GM18870 (cell line): ENCODE data around the gene PFKFB2.
"Not testable (repeated sequence)": the region's sequence is repeated elsewhere in the genome, so short reads cannot be mapped to it uniquely, and the experiment has no call there.

ENCODE experiments used
- ATAC-seq: cut with Tn5 transposase; IDR thresholded peaks from one replicate; pipeline ENCODE4 v1.9.1; 2021; ENCODE audit warnings: moderate library complexity; ENCODE audit not compliant: unreplicated experiment

Gene PFKFB2

DNA sequence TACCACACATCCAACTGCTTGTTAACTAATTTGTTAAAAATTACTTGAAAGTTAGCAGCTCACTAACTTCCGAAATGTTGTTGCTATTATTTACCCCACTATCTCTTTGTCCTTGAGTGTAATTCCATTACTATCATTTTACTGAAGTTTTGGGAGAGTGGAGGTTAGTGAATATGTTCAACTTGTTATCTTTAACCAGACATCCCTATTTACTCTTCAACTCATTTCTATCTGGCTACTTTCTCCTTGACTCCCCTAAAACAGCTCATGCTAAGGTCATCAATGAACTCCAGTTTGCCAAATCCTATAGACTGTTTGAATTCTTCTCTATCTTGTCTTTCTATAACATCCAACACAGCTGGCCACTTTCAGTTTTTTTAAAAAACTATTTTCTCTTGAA, 16.2 kb upstream of the PFKFB2 start:
- ATAC-seq = no peak

DNA sequence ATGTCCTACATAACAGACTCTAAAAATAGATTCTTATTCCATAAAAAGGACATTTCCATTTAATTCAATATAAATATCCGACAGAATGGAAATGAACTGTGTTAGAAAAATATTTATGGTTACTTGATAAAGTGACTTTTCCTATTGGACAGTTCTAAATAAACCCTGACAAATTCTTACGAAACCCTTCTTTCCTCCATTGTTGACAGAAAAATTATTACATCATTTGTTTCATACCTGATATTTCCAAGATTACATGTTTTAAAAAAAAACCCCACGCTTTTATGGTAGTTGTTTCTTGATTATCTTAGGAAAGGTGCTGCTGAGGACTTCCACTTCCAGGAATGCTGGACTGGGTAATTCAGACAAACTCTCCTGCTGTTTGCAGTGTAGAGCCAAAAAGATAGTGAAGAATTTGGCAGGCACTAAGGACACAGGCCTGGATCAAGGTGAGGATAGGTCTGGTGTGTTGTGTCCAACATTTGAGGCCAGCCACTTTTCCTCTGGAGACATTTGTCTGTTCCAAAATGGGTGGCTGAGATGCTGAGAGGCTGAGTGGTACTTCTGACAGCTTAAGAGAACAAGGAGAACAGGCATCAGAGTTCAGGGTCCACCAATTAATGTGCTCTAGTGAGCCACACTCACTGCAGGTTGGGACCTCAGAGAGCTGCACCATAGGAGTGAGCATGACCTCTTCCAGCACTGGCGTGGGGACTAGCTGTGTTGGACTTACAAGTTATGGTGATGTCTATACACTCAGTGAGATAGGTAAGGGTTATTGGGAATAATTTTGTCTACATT, 13.5 kb upstream of the PFKFB2 start:
- no peak for ATAC-seq

DNA sequence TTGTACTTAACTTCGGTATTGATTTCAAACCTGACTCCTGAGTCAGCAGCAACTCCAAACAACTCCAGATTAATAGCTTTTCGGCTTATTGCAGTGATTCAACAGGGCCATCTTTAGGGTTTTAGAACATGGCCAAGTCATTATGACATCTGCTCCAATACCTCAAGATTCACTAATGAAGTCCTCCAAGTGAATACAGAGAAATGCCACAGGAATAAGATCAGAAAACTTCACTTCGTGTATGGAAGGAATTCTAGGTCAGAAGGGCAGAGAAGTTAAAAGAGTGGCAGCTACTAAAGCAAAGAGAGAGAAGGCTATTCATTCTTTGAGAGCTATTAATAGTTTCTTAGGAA, 12.9 kb upstream of the PFKFB2 start:
- ATAC-seq = no peak

DNA sequence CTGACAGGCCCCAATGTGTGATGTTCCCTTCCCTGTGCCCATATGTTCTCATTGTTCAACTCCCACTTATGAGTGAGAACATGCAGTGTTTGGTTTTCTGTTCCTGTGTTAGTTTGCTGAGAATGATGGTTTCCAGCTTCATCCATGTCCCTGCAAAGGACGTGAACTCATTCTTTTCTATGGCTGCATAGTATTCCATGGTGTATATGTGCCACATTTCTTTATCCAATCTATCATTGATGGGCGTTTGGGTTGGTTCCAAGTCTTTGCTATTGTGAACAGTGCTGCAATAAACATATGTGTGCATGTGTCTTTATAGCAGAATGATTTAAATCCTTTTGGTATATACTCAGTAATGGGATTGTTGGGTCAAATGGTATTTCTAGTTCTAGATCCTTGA, 11.7 kb upstream of the PFKFB2 start:
- not testable (repeated sequence) for ATAC-seq

DNA sequence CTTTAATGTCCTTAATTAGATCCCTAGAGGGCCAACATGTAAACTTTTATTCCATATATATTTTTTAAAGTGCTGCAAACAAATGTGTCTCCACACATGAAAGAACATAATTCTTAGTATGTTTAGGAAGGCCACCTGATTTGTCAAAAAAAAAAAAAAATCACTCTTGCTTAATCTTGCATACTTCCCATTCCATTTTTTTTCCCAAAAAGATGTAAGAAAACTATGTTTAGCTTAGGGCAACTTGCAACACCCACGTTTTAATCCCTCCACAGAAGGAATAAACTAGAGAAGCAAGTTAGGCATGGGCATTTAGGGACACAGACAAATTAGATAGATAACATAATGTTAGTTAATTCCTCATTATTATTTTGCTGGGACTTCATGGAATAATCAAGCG, 7.6 kb upstream of the PFKFB2 start:
- no peak for ATAC-seq

DNA sequence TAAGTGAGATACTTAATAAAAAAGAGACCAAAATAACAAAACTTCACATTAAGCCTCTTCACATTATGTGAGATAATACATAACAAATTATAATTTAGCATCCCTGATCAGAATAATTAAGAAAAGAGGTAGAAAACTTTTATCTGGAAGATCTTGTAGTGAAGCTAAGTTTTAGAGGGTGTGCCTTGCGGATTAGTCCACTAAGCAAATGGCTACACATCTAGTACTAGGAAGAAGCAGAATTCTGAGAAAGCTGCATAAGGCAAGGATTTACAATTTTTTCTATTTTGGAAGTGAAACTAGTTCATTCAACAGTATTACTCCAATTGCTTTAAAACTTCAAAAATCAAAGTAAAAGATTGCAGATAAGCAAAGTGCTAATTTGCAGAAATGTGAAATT, 5.6 kb upstream of the PFKFB2 start:
- ATAC-seq = no peak

DNA sequence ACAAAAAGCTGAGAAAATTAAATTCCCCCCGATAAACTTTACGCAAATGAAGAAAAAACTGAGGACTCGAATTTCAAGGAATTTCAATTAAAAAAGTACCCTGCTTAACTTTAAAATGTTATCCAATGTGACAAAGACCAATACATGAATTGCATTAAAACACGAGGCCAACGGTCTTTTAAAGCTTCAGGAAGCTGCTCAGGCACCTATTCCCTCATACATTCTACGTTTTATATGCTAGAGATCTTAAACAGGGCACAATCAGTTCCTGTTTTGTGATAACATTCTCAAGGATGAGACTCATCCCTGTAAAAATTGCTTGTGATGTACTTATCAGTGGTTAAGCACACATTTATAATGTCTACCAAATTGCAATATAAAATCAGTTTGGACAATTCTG, 5.0 kb upstream of the PFKFB2 start:
- ATAC-seq = no peak

DNA sequence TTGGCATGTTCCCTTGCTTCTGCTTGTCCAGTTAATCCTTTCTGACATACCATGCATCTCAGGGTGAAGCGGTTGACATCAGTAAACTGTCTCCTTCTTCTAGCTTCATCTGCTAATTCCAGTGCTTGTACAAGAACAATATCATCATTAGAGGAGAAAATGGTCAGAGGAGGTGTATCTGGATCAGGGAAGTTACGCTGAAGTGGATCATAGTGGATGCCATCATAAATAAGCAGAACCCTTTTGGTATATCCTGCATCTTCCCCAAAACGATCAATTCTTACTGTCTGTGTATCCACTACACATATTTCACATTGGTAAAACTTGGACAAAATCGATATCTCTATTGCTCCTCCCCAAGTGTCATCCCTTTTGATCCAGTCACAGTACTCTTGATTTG, 4.0 kb upstream of the PFKFB2 start:
- no peak for ATAC-seq

DNA sequence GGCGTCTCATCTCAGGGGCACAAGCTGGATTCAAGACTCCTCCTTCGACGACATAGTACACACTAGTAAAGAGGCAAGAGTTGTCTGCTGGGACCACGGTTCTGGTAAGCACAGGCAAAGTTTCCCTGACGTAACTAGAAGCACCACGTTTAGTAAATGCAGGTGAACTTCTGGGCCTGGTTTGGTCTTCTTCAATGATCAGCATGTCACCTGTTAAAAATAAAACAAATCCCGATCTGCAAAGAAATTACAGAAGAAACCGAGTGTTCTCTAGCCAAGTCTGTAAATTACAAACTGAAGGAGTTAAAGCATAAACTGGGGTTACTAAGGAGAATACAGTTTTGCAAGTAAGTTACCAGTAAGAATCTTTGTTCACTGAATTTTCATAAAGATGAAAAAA, 3.6 kb upstream of the PFKFB2 start:
- no peak for ATAC-seq

DNA sequence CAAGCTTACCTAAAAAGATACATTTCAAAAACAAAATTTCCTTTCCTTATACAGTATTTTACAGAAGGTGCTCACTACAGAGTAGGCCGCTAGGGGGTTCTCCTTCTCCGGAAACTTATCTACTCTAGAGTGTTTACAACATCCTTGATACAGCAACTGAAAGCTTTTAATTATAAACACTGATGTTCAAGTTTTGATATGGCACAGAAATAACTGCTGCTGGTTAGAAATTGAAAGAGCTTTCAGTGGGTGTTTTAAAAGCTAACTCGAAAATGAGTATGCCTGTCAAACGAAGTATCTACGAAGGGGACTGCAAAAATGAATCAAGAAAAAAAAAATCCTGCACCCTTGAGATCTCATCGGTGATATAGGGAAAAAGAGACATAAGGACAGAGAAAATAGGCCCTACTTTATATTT, 3.1 kb upstream of the PFKFB2 start:
- ATAC-seq = peak; percentile 30

DNA sequence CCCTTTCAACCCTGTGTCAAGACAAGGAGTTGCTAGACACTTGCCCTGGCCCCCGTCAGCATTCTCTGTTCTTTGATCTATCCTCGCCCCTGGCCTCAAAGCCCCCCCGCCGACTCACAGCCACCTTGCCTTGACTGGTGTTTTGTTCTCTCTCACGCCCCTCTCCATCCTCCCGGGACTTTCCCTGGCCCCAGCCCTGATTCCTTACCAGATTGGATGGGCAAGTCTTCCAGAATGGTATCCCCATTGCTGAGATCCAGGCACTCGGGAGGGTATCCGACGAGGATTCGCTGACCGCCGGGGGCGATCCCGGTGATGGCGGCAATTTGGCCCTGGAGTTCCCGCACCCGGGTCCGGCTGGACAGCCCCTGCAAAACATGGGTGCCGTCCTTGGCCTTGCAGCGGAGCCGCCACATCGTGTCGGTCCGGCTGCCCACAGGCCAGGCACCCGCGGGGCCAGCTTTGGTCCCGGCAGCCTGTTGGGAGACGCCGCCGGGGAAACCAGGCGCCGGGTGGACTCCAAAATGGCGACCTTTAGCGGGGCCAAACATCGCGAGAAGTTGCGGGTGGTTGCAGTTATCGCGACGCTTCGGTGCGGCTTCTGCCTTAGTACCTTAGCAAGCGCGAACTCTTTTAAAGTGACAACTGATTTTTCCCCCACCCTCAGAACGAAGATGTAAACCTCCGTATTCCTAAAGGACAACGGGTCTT, 2.4 kb upstream of the PFKFB2 start:
- ATAC-seq = no peak

DNA sequence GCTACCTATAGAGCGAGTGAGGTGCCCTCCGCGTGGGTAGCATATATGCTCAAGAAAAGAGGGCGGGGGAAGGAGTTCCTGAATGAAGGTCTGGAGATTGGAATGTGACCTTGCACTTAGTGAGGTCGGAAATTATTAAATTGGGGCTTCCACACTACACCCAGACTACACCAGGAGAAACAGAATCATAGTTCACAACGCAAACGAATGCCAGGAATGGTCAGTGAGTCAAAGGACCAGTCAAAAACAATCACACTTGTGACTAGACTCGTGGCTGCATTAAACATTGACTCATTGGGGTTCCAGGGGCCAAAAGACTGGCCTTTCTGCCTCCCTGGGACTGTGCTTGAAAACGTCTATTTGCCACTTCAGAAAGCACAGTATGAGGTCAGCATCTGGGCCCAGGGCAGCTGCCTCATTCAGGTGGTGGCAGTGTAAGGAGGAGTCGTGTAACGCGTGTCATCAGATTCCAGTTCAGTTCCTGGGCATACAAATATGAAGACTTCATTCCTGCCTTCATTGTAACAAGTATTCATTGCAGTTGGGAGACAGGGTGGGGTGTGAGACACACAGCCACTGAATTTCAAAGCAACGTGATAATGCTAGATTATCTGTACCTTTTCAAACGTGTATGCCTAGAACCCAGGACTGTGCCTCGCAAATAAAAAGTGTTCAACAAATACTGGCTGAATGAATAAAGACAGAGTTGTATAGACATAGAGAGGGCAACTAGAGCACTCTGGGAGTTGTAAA, 1.7 kb upstream of the PFKFB2 start, which contains the start of gene YOD1:
Gene YOD1 (minus strand): TSS at position 18 of the 753 bp plus-strand sequence. CDS start 178 bp downstream, outside the sequence.
- no peak for ATAC-seq

DNA sequence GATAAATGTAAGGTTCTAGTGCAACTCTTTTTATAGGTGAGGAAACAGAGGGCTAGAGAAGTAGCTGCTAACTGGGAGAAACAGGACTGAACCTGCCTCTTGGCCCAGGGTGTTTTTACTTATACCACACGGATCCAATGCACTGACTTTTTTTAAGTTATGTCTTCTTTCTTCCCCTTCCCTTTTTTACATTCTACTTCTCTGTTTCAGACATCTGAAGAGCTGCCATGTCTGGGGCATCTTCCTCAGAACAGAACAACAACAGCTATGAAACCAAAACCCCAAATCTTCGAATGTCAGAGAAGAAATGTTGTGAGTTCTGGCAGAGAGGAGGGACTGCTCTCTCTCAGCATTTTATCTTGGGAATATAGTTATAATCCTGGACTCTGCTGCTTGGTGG, 1.4 kb downstream of the PFKFB2 start:
- ATAC-seq = no peak

DNA sequence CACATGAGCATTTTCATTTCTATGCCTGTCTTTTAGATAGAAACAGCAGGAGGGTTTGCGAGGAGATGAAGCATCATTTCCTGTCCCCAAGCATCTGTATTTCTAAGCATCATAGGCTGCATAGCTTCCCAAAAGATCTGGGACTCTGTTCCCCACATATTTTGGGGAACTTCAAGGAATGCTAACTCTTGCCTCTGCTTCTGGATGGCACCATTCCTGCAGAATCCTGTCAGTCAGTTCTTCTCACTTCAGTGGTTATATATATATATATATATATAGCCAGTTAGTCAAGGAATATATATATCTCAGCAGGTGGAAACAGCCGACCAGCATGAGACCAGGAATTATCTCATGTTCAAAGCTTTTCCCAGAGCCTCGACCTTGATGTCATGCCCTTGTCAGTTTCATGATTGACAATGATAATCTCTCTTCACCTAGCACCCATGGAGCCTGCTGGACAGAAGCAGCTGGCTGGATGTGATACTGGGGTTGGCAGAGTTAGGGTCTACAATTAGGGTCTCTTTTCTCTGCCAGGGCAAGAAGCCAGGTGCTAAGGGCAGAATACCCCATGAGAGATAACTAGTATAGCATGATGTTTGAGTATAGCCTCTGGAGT, 2.4 kb downstream of the PFKFB2 start:
- ATAC-seq = no peak

DNA sequence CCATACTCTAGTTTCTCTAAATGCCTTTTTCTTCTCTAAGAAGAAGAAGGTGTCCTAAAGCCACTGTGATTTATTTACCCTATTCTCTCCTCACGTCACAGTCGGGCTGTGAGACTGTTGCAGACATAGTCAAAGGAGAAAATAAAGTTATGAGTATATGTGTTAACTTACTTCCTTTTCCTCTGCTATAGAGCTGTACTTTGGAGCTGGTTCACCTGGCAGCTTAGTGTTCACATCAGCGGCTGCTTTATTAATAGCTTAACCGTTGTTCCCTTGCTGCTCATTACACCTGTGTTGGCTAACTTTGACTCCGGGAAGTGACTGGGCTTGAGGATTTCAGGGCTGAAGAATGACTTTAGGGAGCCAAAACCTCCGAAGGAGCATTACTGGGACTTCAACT, 3.6 kb downstream of the PFKFB2 start:
- ATAC-seq = no peak

DNA sequence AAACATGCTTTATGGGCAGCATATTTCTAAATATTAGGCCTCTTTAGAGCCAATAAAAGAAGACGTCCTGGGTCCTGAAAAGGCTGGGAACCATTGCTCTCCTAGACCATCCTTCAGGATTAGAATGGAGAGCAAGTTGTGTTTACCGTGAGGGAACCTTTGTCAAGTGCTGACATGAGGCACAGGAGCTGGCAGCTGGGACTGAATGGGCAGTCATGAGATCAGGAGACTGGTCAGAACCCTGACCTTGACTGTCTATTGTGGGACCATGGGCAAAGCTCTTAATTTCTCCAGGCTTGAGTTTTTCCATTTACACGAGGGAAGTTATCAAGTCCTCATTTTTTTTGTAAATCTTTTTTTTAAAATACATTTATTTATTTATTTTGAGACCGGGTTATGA, 5.2 kb downstream of the PFKFB2 start:
- no peak for ATAC-seq

DNA sequence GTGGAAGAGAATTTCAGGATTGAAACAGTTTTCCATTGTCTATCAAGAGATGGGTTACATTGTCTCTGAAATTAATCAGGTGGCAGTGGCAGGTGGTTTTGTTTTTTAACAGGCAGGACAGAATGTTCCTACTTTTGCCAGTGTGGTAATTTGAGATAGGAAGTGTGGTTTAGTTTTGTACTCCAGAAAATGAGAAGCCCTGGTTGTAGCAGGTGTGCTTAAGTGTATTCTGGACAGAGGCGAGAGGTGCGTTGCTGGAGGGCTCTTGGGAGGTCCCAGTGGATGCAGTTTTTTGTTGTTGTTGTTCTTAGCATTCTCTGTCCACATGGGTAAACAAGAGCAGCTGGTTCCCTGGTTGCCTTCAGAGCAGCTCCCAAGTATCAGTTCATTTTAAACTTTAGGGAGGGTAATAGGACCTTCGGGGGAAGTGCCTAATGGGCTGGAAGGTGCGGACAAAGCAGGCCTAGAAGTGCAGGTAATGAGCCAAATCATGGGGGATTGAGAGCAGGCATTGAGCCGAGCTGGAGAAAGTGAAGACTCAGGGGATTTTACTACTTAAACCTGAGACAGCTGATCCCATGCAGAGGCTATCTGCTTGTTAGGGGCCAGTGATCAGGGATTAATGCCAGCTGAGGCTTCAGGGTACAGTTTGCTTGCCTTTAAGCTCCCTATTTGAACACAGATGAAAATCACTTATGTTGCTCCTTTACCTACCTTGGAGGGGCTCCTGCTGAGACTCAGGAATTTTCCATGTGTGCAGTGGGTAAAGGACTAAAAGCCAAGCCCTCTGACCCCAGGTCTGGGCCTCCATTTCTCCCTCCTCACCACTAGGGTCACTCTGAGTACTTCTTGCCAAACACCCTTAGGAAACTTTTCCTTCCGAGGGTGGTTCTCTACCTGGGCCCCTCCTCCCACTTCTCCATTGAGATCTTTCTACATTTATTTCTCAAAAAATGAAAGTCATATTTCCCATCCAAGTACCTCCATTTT, 6.1 kb downstream of the PFKFB2 start:
- no peak for ATAC-seq

DNA sequence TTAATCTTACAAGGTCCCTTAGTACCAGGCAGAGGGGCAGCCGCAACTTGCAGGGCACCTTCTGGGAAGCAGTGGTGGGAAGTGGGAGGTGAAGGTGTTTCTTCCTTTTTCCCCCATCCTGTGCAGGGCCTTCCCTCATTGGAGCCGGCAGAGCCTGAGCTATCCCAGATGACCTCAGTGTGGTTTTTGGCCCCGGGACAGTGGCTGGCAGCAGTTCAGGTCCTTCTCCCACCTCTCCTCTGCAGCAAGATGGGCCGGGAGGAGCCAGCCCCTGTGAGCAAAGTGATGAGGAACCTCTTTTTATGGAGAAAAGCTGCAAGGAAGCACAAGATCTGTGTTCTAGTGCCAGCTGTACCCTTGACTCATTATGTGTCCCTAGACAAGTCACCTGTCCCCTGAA, 6.8 kb downstream of the PFKFB2 start:
- ATAC-seq = no peak

DNA sequence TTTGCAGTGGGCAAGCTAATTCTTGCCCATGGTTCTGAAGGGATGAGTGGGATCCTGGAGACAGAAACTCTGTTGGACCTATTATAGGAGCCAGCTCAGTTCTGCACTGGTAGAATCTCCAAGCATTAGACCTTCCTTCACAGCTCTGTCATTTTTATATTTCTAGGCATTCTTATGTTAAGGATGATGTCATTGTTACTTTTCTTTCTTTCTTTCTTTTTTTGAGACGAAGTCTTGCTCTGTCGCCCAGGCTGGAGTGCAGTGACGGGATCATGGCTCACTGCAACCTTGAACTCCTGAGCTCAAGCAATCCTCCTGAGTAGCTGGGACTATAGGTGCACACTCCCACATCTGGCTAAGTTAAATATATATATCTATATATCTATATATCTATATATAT, 7.5 kb downstream of the PFKFB2 start:
- ATAC-seq = no peak

DNA sequence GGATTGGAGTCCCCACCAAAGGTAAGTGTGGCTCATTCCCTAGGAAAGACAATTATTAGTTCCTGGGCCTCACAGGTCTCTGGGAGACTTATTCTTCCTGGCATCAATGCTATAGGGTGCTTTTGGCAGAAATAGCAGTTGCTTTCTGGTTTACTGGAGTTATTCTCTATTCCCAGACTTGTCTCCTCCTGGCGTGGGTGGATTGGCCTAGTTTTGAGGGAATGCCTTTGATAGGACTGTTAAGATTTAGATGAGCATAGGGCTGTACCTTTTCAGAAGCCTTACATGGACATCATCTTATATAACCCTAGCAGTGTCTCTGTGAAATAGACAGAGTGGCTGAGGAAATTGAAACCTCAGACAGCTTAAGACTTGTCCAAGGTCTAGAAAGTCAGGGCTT, 9.0 kb downstream of the PFKFB2 start:
- no peak for ATAC-seq
